Stimulated activated naive CD8-positive, alpha-beta T cell treated with anti-CD3 and anti-CD28 coated beads, Interleukin-15, amount 100 ng/mL, for 72 hours (primary cell): Measurements from ENCODE around the gene VOPP1.

Source experiments
- ATAC-seq: fragments of 150-1000 bp; cut with Tn5 transposase; 2 replicates; pipeline ENCODE4 v1.10.0; 2021; ENCODE audit warnings: mild to moderate bottlenecking, moderate library complexity
- DNase-seq, 2 donors: peaks; one replicate each; pipeline ENCODE4 v3.0.0; 2021 to 2022
- H3K27ac Mint-ChIP-seq, 2 donors: one replicate each; pipeline ENCODE4 v1.8.0; 2022; ENCODE audit warnings: mild to moderate bottlenecking in 2 of 2, mixed read lengths in 2 of 2, moderate library complexity in 2 of 2
- H3K27me3 Mint-ChIP-seq: one replicate; pipeline ENCODE4 v1.8.0; 2022; ENCODE audit warnings: mixed read lengths
- H3K4me1 Mint-ChIP-seq: one replicate; pipeline ENCODE4 v1.8.0; 2022; ENCODE audit warnings: mild to moderate bottlenecking, mixed read lengths
- H3K4me3 Mint-ChIP-seq, 2 donors: one replicate each; pipeline ENCODE4 v1.8.0; 2022; ENCODE audit warnings: mild to moderate bottlenecking in 2 of 2, mixed read lengths in 2 of 2, moderate library complexity in 1 of 2
- H3K9me3 Mint-ChIP-seq, 2 donors: one replicate each; pipeline ENCODE4 v1.8.0; 2022; ENCODE audit warnings: mixed read lengths in 2 of 2

Gene VOPP1

GRCh38 chr7:55533729-55534080 is 38.6 kb downstream of the VOPP1 start:
- DNase-seq (no peak), ATAC-seq (peak; percentile 55)
- H3K27me3 Mint-ChIP-seq, result no peaks in the 10 kb centered on the region
- no peaks in the 10 kb centered on the region for H3K9me3 Mint-ChIP-seq
- peak overlapping the region; percentile 77 to 81 for H3K4me3 Mint-ChIP-seq
- peak overlapping the region; percentile 93 to 97 for H3K27ac Mint-ChIP-seq
- peaks cover 93% of the 10 kb centered on the region for H3K4me1 Mint-ChIP-seq

- DNase-seq (peak; percentile 78 to 92), ATAC-seq (peak; percentile 83)
- Mint-ChIP-seq H3K9me3 (no peaks in the 10 kb centered on the region), H3K27ac (peak overlapping the region; percentile 93 to 97), H3K27me3 (no peaks in the 10 kb centered on the region), H3K4me1 (peaks cover 88% of the 10 kb centered on the region), H3K4me3 (peak overlapping the region; percentile 77 to 81)
Observed at GRCh38 chr7:55533050-55533728, 39.1 kb downstream of the VOPP1 start.

- ATAC-seq, result no peak
- H3K27me3 Mint-ChIP-seq, result no peaks in the 10 kb centered on the region
- peak overlapping the region; percentile 93 to 97 for H3K27ac Mint-ChIP-seq
- no peaks in the 10 kb centered on the region for H3K9me3 Mint-ChIP-seq
- no peak for DNase-seq
- peaks cover 82% of the 10 kb centered on the region for H3K4me1 Mint-ChIP-seq
- H3K4me3 Mint-ChIP-seq, result peak overlapping the region; percentile 77 to 81
Observed at GRCh38 chr7:55532150-55532917, 40.0 kb downstream of the VOPP1 start.

GRCh38 chr7:55531536-55531935 is 40.8 kb downstream of the VOPP1 start:
- peaks cover 82% of the 10 kb centered on the region for H3K4me1 Mint-ChIP-seq
- no peak for DNase-seq
- no peak overlapping the region for H3K27ac Mint-ChIP-seq
- ATAC-seq, result no peak
- peak overlapping the region in 1 of 2 donors; percentile 46 for H3K4me3 Mint-ChIP-seq
- no peaks in the 10 kb centered on the region for H3K9me3 Mint-ChIP-seq
- no peaks in the 10 kb centered on the region for H3K27me3 Mint-ChIP-seq

DNA sequence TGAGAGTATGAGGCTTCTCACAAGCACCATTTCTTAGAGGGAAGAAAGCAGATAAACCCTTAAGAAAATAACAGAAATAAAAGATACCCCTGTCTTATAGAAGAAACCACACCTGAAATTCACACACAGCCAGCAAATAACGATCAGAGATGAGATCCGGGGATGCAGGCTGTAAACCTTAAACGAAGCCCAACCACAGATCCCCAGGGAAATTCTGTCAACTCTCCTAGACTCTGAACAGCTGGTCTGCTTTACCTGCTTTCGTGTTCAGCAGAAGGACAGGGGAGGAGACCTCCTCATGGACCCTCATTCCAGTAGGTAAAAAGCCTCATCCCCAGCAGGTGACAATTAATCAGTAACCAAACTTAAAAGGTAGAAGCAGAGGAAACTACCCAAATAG is 45.0 kb downstream of the VOPP1 start:
- no peak for ATAC-seq
- H3K27ac Mint-ChIP-seq, result no peak overlapping the region

GRCh38 chr7:55526770-55527169 is 45.5 kb downstream of the VOPP1 start:
- no peak for ATAC-seq

More for the DNA sequence above, 45.0 kb downstream of the VOPP1 start:
- peaks cover 65% of the 10 kb centered on the region for H3K4me1 Mint-ChIP-seq
- H3K9me3 Mint-ChIP-seq, result no peaks in the 10 kb centered on the region
- DNase-seq, result no peak
- no peak overlapping the region for H3K4me3 Mint-ChIP-seq
- no peaks in the 10 kb centered on the region for H3K27me3 Mint-ChIP-seq

GRCh38 chr7:55526329-55526728 is 46.0 kb downstream of the VOPP1 start:
- no peak overlapping the region for H3K27ac Mint-ChIP-seq
- no peak for ATAC-seq
- no peaks in the 10 kb centered on the region for H3K27me3 Mint-ChIP-seq
- no peaks in the 10 kb centered on the region for H3K9me3 Mint-ChIP-seq
- H3K4me3 Mint-ChIP-seq, result no peak overlapping the region
- no peak for DNase-seq
- H3K4me1 Mint-ChIP-seq, result peaks cover 56% of the 10 kb centered on the region

More at GRCh38 chr7:55526770-55527169, 45.5 kb downstream of the VOPP1 start:
- Mint-ChIP-seq H3K9me3 (no peaks in the 10 kb centered on the region), H3K27ac (no peak overlapping the region), H3K4me3 (no peak overlapping the region), H3K27me3 (no peaks in the 10 kb centered on the region), H3K4me1 (peaks cover 60% of the 10 kb centered on the region)
- no peak for DNase-seq

DNA sequence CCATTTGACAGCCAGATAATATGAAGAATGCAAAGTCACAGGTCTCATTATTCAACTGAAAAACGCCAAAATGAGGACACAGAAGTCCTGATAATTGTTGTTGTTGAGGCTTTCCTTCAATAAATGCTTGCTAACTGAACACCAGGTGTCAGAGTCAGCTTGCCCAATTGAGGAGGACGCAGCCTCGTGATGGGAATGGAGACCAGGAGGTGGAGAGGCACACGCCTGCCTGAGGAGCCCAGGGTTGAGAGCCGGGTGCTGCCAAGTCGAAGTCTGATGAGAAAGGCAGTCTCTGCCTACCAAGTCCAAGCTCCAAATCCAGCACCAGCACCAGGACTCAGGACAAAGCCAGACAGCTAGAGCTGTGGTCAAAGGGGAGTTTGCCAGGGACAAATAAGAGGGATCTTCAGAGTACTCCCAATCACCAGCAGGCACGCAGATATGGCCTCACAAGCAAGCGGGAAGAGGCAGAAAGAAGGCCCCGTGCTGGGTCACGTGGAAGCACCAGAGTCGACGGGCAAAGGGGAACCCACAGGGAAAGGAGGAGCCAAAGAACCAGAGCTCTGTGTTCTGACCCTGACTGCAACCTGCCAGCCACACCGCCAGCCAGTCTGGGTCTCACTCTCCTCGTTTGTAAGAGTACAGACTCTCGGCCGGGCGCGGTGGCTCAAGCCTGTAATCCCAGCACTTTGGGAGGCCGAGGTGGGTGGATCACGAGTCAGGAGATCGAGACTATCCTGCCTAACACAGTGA is 47.6 kb downstream of the VOPP1 start:
- no peak for DNase-seq
- no peak overlapping the region for H3K4me3 Mint-ChIP-seq
- no peaks in the 10 kb centered on the region for H3K27me3 Mint-ChIP-seq
- no peak for ATAC-seq
- H3K4me1 Mint-ChIP-seq, result peaks cover 50% of the 10 kb centered on the region
- H3K9me3 Mint-ChIP-seq, result no peaks in the 10 kb centered on the region
- peak overlapping the region in 1 of 2 donors; percentile 71 for H3K27ac Mint-ChIP-seq

DNA sequence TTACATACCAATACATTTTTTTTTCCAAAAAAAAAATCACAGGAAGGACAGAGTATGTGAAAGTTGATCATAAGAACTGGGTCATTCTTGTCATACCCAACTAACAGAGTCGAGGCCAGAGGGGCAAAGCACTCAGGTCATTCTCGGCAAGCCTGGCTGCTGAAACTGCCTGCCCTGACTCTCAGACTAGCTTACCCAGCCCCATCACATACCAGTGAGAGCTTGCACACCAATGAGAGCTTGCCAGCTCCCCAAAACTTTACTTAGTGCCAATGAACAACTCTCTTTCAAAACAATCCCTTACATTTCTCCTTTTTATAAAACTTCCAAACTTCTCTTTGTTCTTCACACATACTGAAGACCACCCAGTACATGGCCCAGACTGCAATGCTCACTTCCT is 48.9 kb downstream of the VOPP1 start:
- no peak for ATAC-seq
- H3K27me3 Mint-ChIP-seq, result no peaks in the 10 kb centered on the region
- no peak for DNase-seq
- no peaks in the 10 kb centered on the region for H3K9me3 Mint-ChIP-seq
- peak overlapping the region in 1 of 2 donors; percentile 63 for H3K27ac Mint-ChIP-seq
- peaks cover 51% of the 10 kb centered on the region for H3K4me1 Mint-ChIP-seq
- no peak overlapping the region for H3K4me3 Mint-ChIP-seq

- no peak for DNase-seq
- H3K4me1 Mint-ChIP-seq, result peaks cover 58% of the 10 kb centered on the region
- H3K27me3 Mint-ChIP-seq, result no peaks in the 10 kb centered on the region
- H3K27ac Mint-ChIP-seq, result peak overlapping the region in 1 of 2 donors; percentile 14
- ATAC-seq, result no peak
- no peak overlapping the region for H3K4me3 Mint-ChIP-seq
- H3K9me3 Mint-ChIP-seq, result no peaks in the 10 kb centered on the region
Observed at GRCh38 chr7:55521917-55522902, 50.1 kb downstream of the VOPP1 start.

GRCh38 chr7:55521512-55521911 is 50.8 kb downstream of the VOPP1 start:
- DNase-seq (no peak), ATAC-seq (no peak)
- H3K9me3 Mint-ChIP-seq, result no peaks in the 10 kb centered on the region
- no peak overlapping the region for H3K27ac Mint-ChIP-seq
- H3K27me3 Mint-ChIP-seq, result no peaks in the 10 kb centered on the region
- peaks cover 54% of the 10 kb centered on the region for H3K4me1 Mint-ChIP-seq
- no peak overlapping the region for H3K4me3 Mint-ChIP-seq

- H3K4me3 Mint-ChIP-seq, result no peak overlapping the region
- H3K9me3 Mint-ChIP-seq, result no peaks in the 10 kb centered on the region
- ATAC-seq (no peak), DNase-seq (no peak)
- H3K27ac Mint-ChIP-seq, result no peak overlapping the region
- H3K4me1 Mint-ChIP-seq, result peaks cover 63% of the 10 kb centered on the region
- no peaks in the 10 kb centered on the region for H3K27me3 Mint-ChIP-seq
Observed at GRCh38 chr7:55520426-55521140, 51.7 kb downstream of the VOPP1 start.

- Mint-ChIP-seq H3K9me3 (no peaks in the 10 kb centered on the region), H3K27ac (peak overlapping the region in 1 of 2 donors; percentile 33), H3K4me3 (no peak overlapping the region), H3K27me3 (no peaks in the 10 kb centered on the region), H3K4me1 (peaks cover 51% of the 10 kb centered on the region)
- no peak for ATAC-seq
- DNase-seq, result no peak
Observed at GRCh38 chr7:55518836-55519235, 53.5 kb downstream of the VOPP1 start.

- no peak overlapping the region for H3K4me3 Mint-ChIP-seq
- H3K27ac Mint-ChIP-seq, result no peak overlapping the region
- no peaks in the 10 kb centered on the region for H3K9me3 Mint-ChIP-seq
Observed at GRCh38 chr7:55517936-55518689, 54.2 kb downstream of the VOPP1 start.

More at GRCh38 chr7:55517936-55518689, 54.2 kb downstream of the VOPP1 start:
- Mint-ChIP-seq H3K4me1 (peaks cover 45% of the 10 kb centered on the region), H3K27me3 (no peaks in the 10 kb centered on the region)
- no peak for ATAC-seq
- DNase-seq, result no peak
